DND-41 (cell line): ENCODE data around the gene PNPLA2.

ENCODE experiments used
- ATAC-seq: fragments of 200-7000 bp; cut with Tn5 transposase; 3 replicates; pipeline ENCODE4 v1.9.1; 2021; ENCODE audit warnings: low read depth; ENCODE audit not compliant: insufficient read depth
- DNase-seq: peaks from one replicate; pipeline ENCODE4 v3.0.0-alpha.2; 2020
- H2AFZ ChIP-seq: 2 replicates; pipeline ENCODE4 v1.6.0; 2012; ENCODE audit warnings: low read depth, low read length
- H3K27ac ChIP-seq: 2 replicates; pipeline ENCODE4 v1.5.1; 2012; ENCODE audit warnings: low read length, inconsistent platforms
- H3K27me3 ChIP-seq: fragments of 200-600 bp; sonication (generic); 2 replicates; pipeline ENCODE4 v1.6.0; 2012; ENCODE audit warnings: low read length, mild to moderate bottlenecking, inconsistent platforms; ENCODE audit not compliant: insufficient read depth, poor library complexity
- H3K36me3 ChIP-seq: 2 replicates; pipeline ENCODE4 v1.5.1; 2012; ENCODE audit warnings: low read length, inconsistent platforms; ENCODE audit not compliant: insufficient read depth
- H3K4me1 ChIP-seq: 2 replicates; pipeline ENCODE4 v1.5.1; 2012; ENCODE audit warnings: mild to moderate bottlenecking, low read length; ENCODE audit not compliant: insufficient read depth
- H3K4me2 ChIP-seq: 2 replicates; pipeline ENCODE4 v1.6.0; 2012; ENCODE audit warnings: mild to moderate bottlenecking, moderate library complexity, low read length, inconsistent platforms; ENCODE audit not compliant: insufficient read depth
- H3K4me3 ChIP-seq, 2 experiments: fragments of 200-600 bp in 1 of 2; shearing (Covaris generic) in 1 of 2; 2 replicates each; pipeline ENCODE4 v1.5.1; 2012 to 2016; ENCODE audit warnings: inconsistent platforms in 2 of 2, low read length in 2 of 2, mild to moderate bottlenecking in 2 of 2, low read depth in 1 of 2, moderate library complexity in 1 of 2
- H3K79me2 ChIP-seq: 2 replicates; pipeline ENCODE4 v1.6.0; 2012; ENCODE audit warnings: low read length, inconsistent platforms; ENCODE audit not compliant: insufficient read depth
- H3K9ac ChIP-seq: 2 replicates; pipeline ENCODE4 v1.6.0; 2012; ENCODE audit warnings: low read depth, mild to moderate bottlenecking, inconsistent platforms, low read length, moderate library complexity
- H3K9me3 ChIP-seq: 2 replicates; pipeline ENCODE4 v1.5.1; 2012; ENCODE audit warnings: low read length, moderate library complexity, mild to moderate bottlenecking, inconsistent platforms; ENCODE audit not compliant: insufficient read depth, severe bottlenecking
- H4K20me1 ChIP-seq: 2 replicates; pipeline ENCODE4 v1.6.0; 2012; ENCODE audit warnings: low read length; ENCODE audit not compliant: insufficient read depth
- CTCF ChIP-seq: IDR thresholded peaks from 2 replicates; pipeline ENCODE4 v1.5.1; 2012; ENCODE audit warnings: borderline replicate concordance, low read length, moderate library complexity, mild to moderate bottlenecking; ENCODE audit not compliant: poor library complexity, severe bottlenecking; ENCODE audit errors: extremely low read depth
- EZH2 ChIP-seq: IDR thresholded peaks from 3 replicates; pipeline ENCODE4 v1.6.1; 2012; ENCODE audit warnings: borderline replicate concordance, low read depth, mild to moderate bottlenecking, moderate library complexity, low read length, inconsistent platforms; ENCODE audit not compliant: severe bottlenecking

The PNPLA2 gene

GRCh38 chr11:782264-783174 is 36.2 kb upstream of the PNPLA2 start:
- H3K36me3 ChIP-seq: peaks cover 27% of the 10 kb centered on the region
- H4K20me1 ChIP-seq: peaks cover 35% of the 10 kb centered on the region
- no peak overlapping the region for H2AFZ ChIP-seq
- no peaks in the 10 kb centered on the region for H3K27me3 ChIP-seq
- no peak for TF ChIP-seq EZH2
- TF ChIP-seq CTCF: no peak
- no peak overlapping the region for H3K27ac ChIP-seq
- no peak overlapping the region for H3K4me3 ChIP-seq
- no peak for DNase-seq
- peaks cover 28% of the 10 kb centered on the region for H3K79me2 ChIP-seq
- H3K4me1 ChIP-seq: peaks cover 28% of the 10 kb centered on the region
- H3K4me2 ChIP-seq: no peak overlapping the region
- no peak for ATAC-seq
- no peak overlapping the region for H3K9ac ChIP-seq
- H3K9me3 ChIP-seq: no peaks in the 10 kb centered on the region

DNA sequence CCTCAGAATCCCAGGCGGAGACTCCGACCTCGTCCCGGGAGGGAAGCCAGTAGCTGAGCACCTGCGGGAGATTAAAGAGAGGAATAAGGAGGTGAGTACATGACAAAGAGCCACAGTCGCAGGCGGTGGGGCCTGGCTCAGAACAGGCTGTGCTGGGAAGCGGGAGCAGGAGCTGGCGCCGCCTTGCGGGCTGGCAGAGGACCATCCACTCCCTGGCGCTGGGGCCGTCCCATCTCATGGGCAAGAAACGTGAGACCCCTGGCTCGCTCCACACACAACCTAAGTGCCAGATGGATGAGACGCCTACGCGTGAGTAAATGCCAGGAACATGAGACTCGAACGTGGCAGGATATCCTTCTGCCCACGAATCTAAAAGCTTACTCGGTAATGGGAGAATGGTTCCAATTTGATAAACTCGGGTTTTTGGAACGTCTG is 35.1 kb upstream of the PNPLA2 start:
- H3K4me2 ChIP-seq: no peak overlapping the region
- no peak overlapping the region for H2AFZ ChIP-seq
- H3K27me3 ChIP-seq: no peaks in the 10 kb centered on the region
- peaks cover 17% of the 10 kb centered on the region for H3K79me2 ChIP-seq
- ATAC-seq (no peak), DNase-seq (no peak)
- H3K9me3 ChIP-seq: no peaks in the 10 kb centered on the region
- peaks cover 21% of the 10 kb centered on the region for H3K4me1 ChIP-seq
- peaks cover 32% of the 10 kb centered on the region for H4K20me1 ChIP-seq
- TF ChIP-seq EZH2 (no peak), CTCF (no peak)
- no peak overlapping the region for H3K4me3 ChIP-seq
- peaks cover 24% of the 10 kb centered on the region for H3K36me3 ChIP-seq
- no peak overlapping the region for H3K9ac ChIP-seq
- no peak overlapping the region for H3K27ac ChIP-seq

DNA sequence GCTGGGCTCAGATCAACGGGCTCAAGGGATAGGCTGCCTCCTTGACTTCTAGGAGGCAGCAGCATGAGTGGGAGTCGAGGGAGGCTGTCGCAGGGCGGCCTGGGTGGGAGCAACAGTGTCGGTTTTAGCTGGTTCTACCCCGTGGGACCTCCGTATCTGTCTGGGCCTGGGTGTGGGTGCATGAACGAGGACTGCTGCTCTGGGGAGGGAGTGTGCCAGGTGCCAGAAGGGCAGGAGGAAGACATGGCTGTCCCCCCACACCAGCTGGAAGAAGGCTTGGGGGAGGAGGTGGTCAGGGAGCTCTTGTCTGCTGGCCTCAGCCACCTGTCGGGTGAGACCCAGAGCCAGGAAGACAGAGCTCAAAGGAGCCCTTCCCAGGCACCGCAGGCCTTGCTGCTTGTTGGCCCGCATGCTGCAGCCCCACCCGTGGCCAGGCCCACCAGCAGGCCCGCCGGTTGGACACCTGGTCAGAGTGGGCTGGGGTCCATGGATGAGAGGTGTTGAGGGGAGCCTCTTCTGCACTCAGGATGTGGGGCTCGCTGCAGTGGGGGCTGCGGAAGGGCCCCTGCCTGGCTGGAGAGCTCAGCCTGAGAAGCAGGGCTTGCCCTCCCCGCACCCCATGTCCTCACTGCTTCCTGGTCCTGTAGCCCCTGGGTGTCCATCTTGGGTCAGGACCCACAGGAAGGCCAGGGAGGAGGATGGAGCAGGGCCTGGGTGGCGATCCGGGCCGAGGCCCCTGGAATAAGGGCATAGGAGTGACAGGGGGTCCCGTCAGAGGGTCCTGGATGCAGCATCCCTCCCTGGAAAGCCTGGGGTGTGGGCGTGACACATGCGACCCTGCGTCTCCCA is 32.3 kb upstream of the PNPLA2 start:
- no peak for TF ChIP-seq EZH2

More for the DNA sequence above, 32.3 kb upstream of the PNPLA2 start:
- Histone ChIP-seq H3K4me1 (no peaks in the 10 kb centered on the region), H3K9me3 (no peaks in the 10 kb centered on the region), H3K27me3 (no peaks in the 10 kb centered on the region), H3K27ac (no peak overlapping the region), H3K4me2 (no peak overlapping the region), H3K4me3 (no peak overlapping the region), H3K79me2 (no peaks in the 10 kb centered on the region), H2AFZ (no peak overlapping the region), H3K9ac (no peak overlapping the region), H4K20me1 (peaks cover 24% of the 10 kb centered on the region), H3K36me3 (0 out of 2 replicates have a peak, but pooled peaks cover 6% of the 10 kb centered on the region)
- no peak for ATAC-seq
- no peak for DNase-seq
